Measurements from ENCODE around the gene PI16.
A peak's percentile ranks its signal among the peaks of the same experiment; 100 is the strongest.
"Not testable (repeated sequence)": the region's sequence is repeated elsewhere in the genome, so short reads cannot be mapped to it uniquely, and the experiment has no call there.

Gene PI16

DNA sequence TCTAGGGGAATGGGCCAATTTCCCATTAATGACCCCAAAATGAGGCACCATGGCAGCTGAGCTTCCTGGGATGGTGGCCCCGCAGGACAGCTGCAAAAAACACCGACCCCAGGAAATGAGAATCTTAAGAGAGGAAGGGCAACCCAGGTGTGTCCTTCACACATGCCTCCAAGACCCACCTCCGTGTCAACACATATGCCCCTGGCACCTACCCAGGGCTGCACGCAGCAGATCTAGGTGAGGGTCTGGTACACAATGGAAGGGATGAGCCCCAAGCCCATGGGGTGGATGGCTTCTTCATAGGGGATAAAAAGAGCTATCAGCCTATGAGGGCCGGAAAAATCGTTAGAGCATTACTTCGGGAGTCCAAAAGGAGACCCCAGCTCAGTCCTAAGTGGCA is 22.0 kb downstream of the PI16 start:
- DNase-seq: no peak

DNA sequence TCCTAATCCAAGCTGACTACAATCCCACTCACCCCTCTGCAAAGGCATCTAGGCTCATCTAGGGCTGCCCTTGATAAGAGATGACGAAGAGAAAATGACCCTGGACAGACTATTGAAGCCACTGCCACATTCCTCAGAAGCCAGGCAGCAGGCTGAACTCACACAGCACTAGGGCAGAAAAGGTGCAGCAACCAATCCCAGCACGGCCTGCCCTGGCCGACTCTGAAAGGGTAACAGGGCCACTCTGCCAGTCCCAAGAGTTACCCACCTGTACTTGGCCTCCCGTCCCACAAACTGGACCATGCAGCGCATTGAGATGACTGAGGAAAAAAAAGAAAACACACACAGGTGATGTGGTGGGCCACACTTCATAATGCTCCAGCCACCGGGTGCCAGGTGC is 22.4 kb downstream of the PI16 start:
- DNase-seq: no peak

DNA sequence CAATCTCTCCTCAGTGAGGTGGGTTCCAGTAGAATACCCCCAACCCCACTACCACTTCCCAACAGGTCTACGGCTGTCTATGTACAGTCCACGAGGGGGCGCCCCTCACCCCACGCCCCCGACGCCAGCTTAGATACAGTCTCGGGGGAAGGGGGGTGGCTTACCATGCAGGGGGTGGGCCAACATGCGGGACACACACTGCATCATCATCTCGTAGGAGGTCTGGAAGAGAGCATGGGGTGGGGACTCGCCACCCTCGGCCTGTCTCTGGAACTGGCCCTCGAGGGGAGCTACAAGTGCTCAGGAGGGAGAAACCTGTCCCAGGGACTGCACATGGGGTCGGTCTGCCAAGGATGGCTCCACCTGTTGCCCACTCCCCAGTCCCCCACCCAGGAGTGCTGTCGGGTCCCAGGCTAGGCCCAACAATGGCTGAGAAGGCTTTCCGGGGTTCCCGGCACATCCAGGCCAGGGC is 23.0 kb downstream of the PI16 start:
- DNase-seq: no peak

DNA sequence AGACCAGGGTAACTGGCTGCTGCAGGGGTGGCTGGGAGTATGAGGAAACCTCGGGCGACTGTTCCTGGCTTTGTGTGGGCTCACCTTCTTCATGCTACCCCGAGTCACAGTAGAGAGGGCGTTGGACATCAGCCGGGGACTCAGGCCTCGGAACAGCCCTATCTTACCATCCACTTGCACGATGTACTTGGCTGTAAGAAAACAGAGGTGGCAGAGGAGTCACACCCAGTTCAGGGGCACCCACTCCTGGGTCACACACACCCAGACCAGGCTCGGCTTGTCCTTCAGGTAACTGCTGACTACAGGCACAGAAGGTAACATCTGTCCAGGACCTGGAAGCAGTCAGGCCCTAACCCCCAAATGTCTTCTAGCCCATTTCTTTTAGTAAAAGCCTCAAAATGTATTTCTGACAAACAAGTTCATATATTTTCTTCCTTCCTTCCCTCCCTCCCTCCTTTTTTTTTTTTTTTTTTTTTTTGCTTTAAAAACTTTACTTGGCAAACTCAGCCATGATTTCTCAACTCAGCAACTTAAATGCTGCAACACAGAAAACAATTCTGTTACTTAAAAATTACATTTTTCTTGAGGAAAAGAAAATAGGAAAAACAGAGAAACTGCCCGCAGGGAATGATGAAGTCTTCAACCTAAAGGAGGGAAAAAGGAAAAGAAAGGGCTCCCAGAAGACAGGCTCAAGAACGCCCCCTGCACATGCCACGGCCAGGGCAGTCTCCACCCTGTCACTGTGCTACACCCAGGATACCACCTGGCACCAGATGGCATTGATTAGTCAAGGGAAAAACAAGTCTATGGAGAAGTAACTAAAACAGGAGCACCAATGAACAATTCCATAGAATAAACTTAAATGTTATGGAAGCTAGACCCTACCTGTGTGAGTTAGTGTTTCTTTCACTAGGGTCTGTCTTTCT is 24.1 kb downstream of the PI16 start:
- DNase-seq: no peak

DNA sequence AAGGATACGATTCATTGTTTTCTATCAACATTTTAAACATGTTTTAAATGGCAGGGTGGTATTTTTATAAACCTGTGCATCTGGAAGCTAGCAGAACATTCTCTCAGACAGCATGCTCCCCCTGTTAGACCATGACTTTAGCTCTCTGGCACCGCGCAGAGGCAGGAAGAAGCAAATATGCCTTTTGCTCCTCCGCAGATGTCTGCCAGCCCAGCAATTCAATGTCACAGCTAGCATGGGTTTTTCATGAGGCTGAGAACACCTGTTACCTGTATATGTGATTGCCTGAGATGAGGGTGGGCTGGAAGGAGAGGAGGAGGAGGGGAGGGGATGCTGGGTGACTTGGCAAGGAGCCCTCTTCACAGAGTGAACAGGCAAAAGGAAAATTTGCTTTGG is 24.8 kb downstream of the PI16 start:
- peak; percentile 96 for DNase-seq

DNA sequence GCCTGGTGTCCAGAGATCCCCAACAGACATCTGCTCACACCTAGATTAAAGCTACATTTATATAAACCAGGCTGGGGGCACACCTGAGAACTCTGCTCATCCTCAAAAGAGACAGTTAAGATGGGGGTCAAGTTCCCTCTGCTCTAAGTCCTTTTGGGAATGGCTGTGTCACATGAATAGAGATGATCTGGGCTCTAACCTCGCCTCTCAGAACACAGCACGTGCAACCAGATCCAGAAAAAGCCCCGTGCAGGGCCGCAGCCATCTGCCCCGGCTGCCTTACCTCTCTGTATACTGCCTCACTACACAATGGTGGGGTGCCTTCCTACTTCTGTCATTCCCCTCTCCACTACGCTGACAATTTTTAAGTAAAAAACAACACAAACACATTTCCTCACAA is 25.6 kb downstream of the PI16 start:
- DNase-seq: no peak

DNA sequence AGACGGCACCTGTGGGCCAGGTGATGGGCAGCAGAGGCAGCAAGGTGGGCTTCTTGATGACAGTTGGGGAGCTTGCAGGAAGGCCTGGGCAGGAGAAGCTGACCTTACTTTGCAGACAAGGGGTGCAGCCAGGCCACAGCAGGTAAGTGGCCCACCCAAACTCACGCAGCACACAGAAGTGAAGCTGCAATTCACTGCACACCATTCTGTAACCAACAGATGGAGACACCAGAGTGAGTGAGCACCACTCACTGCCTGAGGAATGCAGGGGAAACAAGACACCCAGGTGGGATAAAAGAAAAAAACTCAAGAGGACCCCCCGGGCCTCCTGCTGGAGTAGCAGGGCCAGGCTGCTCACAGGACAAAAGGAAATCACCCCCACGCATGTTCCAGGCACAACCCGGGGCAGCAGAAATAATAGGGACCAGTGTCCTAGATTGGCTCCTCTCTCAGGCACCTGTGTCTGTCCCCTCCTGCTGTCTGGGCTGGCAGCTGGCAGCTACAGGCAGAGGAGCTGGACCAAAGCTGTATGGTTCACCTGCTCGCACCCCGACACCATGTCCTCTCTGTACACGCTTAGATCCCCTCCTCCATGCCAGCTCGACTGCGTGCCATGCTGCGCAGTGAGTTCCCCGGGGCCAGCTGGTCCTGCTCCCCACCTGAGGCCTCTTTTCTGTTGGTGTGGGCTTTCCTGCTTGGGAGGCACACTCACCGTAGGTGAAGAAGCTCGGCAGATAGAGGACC is 26.5 kb downstream of the PI16 start:
- no peak for DNase-seq

DNA sequence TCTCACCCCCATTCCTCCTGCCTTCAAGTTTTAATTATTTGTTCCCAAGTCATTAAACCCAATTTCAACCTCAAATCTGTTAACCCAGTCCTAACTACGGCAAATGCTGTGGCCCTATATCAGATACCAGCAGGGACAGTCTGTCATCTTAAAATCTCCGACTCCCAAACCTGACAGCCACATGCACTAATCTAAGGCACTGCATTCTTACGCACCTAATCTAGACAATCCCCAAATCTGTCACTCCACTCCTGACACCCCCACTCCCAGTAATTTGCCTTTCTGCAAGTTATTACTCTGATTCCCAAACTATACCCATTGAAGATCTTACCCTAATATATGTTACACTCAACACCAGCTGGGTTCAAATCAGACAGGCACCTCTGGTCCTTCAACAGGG is 29.0 kb downstream of the PI16 start:
- DNase-seq: no peak

DNA sequence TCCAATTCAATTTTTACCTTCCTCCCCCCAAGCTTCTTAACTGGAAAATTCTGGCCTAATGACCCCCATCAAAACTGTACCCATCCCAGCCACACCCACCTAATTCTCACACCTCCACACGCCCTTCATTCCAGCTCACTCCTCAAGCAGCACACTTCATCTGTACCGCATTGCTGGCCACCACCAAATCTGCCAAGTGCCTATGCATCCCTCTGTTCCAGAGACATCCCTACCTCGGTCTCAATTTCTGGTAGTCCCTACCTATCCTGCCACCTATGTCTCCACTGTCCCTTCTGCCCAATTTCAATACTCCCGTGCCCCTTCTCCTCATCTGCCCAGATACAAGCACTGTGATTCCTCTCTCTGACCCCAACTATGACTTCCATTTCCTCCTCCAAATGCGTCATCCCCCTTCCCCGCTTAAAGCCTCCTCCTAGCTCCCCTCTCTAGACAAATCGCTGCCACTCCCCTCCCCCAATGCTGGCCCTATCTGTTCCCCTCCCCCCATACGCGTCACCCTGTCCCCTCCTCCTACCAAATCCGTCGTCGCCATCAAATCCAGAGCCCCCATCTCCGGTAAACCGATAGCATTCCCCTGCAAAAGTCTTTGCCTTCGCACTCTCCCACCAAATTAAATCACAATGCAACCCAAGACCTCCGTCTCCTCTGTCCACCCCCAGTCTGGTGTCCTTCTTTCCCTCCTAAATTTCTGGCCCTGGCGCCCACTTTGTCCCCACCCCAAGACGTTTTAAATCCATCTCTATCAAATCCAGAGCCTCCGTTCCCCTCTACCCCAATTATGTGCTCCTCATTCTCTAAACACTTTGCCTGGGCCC is 30.3 kb downstream of the PI16 start:
- DNase-seq: peak; percentile 39

DNA sequence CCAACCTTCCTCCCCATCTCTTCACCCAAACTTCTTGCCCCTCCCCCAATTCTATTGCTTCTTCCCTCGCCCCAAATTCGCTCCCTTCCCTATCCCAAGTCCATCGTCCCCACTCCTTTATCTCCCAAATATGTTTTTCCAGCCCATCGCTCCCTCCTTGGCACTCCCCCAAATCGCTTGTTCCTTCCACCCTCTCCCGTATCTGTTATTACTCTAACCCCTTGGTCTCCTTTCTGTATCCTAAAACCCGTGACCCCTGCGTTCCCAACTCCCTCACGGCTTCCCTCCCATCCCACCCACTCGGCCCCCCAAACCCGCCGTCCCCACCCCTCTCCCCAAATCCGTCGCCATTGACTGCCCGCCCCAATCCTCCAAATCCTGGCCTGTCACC is 30.9 kb downstream of the PI16 start:
- no peak for DNase-seq

DNA sequence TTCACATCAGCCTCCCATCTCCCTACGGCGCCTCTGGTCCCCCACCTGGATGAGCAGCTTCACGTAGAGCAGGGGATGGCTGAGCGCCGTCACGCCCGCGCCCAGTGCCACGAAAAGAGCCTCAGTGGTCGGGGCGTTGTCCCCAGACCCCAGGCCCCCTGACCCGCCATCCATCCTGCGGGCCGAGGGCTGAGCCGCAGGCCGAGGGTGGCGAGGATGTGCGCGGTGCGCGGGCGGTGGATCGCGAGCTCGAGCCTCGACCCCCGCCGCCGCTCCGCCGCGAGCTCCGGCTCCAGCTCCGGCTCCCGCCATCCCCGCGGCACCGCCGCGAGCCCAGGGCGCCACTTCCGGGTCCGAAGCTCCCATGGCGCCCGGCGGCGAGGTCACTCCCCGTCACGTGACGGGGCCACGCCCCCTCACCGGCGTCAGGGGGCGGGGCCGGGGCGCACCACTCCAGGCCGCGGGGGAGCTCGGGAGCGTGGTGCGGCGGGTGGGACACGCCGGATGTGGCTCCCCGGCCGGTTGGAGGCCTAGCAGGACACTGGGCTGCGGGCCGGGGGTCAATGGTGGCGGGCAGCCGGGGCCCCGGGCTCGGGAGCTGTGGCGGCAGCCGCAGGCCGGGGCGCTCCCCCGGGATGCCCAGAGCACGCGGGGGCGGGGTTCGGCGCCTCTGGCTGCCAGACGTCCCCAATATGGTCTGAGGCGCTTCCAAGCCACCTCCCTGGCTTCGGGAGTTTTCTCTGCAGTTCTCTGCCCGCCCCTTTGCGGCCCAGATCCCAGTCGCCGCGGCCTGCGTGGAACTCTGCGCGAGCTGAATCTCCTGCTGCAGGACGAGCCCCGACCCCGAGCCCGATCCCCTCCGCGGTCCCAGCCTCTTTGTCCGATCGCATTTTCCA is 31.5 kb downstream of the PI16 start, which contains the start of gene MTCH1:
MTCH1 (minus strand) TSS at position 389 of the 896 bp plus-strand sequence; CDS start at position 366, 23 bp downstream.
- DNase-seq: peak; percentile 78

DNA sequence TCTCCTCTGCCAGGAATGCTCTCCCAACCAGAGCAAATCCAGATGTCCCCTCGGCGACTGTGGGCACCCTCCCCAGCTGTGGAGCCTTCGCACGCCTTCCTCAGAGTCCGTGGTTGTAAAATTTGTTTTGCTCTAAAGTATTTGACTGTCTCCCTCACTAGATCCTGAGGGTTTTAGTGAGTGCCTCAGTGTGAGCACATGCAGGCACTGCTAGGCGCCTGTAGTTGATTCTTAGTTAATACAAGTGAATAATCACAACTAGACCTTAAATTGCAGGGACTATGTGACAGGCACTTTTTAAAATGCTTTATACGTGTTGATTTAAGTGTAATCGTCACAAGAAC is 32.1 kb downstream of the PI16 start:
- no peak for DNase-seq

DNA sequence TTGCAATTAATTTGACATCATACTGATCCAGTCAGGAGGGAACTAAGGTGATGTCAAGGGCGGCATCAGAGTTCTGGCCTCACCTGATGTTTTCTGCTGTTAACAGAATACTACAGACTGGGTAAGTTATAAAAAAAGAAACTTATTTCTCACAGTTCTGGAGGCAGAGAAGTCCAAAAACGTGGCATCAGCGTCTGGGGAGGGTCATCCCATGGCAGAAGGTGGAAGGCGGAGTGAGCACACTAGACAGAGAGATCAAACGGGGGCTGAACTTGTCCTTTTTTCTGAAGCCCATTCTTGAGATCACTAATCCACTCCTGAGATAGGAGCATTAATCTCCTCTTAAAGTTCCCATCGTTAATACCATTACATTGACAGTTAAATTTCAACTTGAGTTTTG is 34.7 kb downstream of the PI16 start:
- DNase-seq: no peak

DNA sequence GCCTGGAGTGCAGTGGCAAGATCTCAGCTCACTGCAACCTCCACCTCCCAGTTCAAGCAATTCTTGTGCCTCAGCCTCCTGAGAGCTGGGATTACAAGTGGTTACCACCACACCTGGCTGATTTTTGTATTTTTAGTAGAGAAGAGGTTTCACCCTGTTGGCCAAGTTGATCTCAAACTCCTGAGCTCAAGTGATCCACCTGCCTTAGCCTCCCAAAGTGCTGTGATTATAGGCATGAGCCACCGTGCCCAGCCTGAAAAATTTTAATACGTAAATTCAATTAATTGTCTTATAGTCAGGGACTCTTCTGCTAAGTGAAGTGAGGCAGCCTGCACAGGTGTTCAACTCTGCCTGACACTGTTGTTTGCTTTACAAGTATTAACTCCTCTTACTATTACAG is 35.9 kb downstream of the PI16 start:
- not testable (repeated sequence) for DNase-seq

DNA sequence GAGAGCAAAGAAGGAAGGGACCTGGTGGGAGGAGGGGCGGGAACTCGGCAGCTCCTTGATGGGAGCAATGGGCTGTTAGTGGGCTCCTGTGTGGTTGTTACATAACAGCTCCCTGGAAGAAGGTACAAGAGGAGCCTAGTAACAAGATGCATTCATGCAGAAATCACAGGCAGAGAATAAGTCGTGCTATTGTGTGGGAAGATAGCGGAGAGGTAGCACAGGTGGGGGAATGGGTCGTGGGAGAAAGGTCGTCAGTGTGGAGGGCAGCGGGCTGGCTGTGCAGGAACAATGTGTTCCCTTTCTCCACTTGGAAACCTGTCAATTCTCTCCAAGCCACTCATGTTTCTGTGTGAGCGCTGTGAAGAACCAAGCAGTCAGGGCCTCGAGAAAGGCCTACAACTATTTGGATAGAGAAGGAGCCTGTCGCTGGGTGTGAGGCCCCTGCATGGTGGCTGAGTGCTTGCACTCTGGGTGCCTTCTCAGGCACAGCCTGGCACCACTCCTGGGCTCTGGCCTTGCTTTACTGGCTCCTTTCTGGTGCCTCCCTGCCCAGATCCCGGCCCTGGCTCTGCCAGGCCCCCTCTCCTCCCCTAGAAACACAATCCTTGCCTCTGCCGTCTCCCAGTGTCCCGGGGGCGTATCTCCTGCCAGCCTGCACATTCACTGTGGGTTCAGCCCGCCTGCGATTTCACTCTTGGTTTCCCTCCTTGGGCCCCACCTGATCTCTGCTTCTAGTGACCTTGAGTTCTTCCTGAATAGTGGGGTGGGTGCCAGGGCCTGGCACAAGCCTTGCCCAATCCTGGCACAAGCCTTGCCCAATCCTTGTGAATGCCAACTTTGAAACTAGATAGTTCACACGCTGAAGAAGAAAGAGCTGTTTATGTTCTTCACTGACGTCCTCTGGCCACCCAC is 43.5 kb downstream of the PI16 start:
- no peak for DNase-seq

DNA sequence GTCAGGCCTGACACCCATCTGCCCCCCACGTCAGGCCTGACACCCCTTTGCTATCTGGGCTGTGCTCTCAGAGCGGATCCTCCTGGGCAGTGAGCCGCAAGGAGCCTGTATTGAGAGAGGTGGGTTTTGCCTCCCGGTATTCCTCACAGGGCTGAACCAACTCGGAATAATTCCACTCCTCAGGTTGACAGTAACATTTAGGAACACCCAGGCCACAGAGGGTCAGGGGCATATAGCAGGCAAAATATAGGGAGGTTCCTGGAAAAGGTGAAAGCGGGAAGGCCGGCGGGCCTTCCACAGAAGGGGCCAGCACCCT is 44.1 kb downstream of the PI16 start:
- DNase-seq: no peak

DNA sequence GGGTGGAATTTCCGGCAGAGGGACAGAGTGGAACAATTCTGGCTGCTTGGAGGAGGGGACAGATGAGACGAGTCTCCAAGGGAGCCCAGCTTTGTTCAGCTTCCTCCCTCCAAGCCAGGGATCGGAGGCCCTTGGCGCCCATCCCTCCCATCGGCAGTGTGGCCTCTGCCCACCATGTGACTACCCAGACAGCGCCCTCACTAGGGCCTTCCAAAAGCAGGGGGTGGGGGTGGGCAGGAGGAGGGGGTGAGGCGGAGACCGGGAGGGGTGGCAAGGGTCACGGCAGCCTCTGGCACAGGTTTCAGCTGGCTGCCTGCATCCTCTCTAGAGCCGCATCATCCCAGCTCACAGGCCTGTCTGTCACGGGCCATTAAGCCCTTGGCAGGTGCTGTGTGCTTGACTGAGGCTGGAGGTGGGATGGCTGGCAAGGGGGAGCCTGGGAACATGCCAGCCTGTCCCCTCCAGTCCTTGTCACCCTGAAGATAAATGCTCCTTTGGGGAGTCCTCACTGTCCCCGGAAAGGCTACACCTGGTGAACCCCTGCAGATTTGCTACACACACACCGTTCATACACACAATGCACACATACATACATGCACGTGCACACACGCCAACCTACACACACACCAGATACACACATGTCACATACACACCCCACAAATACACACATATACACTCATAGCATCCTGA is 44.7 kb downstream of the PI16 start:
- DNase-seq: peak; percentile 92

DNA sequence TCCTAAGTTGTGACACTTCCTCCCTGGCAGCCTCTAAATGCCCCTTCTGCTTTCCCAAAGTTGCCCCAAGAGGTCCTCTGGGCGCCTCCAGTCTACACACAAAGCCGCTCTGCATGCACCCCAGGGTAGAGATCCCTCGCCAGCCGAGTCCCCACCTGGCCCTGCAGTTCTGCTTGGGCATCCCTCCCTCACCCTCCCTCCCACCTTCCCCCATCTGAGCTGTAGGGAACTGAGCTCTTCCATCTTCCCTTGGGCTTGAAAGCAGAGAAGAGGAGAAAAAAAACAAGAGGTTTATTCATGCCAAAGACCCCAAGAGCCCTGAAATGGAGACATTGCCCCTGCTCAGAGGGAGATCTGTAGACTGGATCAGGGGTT is 45.2 kb downstream of the PI16 start:
- no peak for DNase-seq

DNA sequence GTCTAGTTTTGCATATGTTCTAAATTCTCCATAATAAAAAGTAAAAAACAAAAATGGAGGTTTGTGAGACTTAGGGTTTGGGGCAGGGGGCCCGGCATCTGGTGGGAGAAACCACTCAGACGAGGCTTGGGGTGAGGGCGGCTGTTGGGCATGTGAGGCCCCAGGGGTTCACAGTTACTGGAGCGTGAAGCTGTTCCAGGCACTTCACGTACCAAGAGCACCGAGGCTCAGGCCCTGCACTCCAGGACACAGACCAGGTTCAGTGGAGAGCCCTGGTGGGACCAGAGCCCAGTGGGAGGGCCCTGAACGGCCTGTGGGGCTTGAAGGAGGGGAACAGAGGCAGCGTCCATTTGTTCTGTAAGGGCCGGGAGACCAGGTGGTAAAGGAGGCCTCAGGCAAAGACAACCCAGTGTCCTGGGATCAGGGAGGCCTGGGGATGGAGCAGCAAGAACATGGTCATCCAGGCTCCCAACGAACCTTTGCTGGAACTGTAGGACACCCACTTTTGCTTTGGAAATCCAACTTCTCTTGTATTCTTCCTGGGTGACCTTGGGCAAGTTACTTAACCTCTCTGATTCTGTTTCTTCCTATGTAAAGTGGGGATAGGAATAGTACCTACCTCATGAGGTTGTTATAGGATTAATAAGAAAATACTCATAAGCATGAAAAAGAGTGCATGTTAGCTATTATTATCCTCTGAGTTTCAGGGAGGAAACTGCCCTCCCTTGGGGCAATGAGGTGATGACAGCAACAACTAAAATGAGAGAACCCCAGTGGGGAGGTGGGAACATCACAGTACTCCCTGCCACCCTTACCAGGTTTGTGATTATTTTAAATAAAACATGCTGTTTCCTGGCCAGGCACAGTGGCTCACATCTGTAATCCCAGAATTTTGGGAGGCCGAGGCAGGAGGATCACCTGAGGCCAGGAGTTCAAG is 49.8 kb downstream of the PI16 start:
- DNase-seq: no peak

Measured in NCI-H1105 treated with DMSO at 0.1 percent for 48 hours (cell line).